GM20000 (cell line): ENCODE measurements around the gene ASB2.

Source experiments
- DNase-seq: peaks from one replicate; pipeline ENCODE4 v3.0.0; 2012; ENCODE audit warnings: low spot score
- TF ChIP-seq, protein P1 (sequence below): IDR thresholded peaks from 2 replicates; pipeline ENCODE4 v1.5.1; 2012; ENCODE audit warnings: mild to moderate bottlenecking, control low read depth; ENCODE audit errors: extremely low read depth, missing control alignments

The ASB2 gene

DNA sequence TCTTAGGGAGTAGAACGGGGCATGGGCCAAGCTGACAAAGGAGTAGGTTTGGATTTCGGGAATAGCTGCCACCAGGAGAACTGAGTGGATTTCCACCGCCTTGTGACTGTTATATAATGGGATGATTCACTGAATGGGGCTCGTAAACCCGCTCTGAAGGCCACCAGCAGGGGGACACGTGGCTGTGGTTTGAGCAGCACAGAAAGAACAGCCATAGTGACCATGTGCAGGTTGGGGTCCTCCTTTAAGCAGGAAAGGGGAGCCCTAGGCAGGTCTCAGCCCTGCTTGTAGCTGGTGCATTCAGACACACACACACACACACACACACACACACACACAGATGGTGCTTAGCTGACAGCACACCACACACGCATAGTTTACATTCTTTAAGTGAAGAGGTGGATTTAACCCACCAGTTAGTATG is 8.6 kb upstream of the ASB2 start:
- no peak for DNase-seq
- TF ChIP-seq, protein P1, sequence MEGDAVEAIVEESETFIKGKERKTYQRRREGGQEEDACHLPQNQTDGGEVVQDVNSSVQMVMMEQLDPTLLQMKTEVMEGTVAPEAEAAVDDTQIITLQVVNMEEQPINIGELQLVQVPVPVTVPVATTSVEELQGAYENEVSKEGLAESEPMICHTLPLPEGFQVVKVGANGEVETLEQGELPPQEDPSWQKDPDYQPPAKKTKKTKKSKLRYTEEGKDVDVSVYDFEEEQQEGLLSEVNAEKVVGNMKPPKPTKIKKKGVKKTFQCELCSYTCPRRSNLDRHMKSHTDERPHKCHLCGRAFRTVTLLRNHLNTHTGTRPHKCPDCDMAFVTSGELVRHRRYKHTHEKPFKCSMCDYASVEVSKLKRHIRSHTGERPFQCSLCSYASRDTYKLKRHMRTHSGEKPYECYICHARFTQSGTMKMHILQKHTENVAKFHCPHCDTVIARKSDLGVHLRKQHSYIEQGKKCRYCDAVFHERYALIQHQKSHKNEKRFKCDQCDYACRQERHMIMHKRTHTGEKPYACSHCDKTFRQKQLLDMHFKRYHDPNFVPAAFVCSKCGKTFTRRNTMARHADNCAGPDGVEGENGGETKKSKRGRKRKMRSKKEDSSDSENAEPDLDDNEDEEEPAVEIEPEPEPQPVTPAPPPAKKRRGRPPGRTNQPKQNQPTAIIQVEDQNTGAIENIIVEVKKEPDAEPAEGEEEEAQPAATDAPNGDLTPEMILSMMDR, result peak; percentile 18

DNA sequence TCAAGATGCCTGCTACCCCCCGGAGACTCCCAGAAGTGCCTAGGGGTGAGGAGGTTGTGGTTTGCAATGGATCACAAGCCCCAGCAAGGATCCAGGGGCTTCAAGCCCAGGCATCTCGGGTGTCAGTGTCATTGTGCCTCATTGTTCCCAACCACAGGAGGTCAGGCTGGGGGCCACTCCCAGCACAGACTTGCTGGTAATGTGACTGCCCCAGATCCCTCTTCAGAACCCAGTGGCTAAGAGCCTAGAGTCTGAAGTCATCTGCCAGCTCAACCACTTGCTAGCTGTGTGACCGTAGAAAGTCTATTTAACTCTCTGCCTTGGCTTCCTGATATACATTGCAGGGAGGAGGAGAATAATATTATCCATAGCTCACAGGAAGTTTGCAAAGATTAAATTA is 7.7 kb upstream of the ASB2 start:
- no peak for DNase-seq
- TF ChIP-seq, protein P1, result no peak

DNA sequence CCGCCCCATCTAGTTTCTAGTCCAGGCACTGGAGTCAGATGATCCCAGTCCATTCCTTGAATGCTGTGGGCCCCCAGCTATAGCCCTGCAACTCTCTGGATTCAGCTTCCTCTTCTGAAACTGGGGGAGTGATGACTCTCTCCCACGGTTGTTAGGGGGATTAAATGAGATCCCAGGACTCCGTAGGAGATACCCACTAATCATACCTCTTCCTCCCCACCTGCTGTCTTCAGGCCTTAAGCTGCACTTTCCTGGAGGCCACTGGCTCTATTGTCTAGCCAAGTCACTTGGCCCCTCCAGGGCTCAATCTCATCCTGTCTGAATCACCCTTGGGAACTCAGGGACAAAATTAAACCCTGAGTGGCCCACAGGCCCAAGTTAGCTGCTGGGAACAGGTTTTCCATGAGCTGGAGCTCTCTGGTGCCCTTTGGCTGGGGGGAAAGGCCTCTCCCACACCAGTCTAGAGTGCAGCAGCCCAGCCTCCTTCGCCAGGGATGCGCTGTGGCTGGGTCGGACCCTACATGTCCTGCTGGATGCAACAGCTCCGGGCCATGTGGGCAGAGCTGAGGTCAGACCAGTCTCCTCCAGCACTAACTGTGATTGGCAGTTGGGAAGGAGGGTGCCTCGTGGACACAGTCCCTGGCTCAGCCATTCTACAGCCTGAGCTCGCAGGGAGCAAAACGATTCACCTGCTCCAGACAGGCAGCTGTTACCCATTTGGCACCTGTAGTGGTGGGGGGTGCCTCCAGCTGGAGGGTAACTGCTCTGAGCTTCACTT is 6.0 kb upstream of the ASB2 start:
- TF ChIP-seq, protein P1, result no peak

DNA sequence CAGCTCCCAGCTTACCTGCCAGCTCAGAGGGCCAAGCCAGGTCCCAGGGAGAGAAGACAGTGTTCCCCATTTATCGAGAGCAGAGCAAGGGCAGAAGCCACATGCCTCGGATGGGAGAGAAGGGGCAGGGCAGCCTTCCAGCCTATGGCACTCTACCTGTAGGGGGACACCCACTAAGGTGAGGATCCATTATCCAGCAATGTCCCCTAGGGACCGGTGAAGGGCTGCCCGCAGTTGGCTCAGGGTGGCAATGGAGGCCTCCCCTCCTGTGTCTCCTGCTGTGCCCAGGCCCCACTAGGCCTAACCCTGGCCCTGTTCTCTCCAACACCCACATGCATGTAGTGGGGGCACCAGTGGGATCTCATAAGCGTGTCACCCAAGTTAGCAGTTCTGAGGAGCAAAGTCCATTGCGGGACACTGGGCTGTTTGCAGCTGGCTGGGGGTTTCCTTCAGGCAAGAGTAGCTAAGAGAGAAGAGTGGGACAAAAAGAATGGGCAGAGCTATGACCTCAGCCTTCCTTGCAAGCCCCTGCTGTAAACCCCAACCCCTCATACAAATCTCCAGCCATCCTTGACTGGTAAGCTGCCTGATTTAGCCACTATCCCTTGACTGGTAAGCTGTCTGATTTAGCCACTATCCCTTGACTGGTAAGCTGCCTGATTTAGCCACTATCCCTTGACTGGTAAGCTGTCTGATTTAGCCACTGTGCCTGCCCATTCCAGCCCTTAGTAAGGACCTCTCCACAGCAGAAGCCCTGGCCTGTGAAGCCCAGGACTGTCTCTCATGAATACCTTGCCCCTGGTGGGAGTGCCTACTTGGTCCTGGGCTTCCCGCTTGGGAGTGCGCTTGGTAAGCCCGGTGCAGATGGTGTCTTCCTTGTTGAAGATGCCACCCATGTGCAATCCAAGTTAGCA is 5.2 kb upstream of the ASB2 start:
- TF ChIP-seq, protein P1, result no peak
- no peak for DNase-seq

More for the DNA sequence above, 6.0 kb upstream of the ASB2 start:
- no peak for DNase-seq

DNA sequence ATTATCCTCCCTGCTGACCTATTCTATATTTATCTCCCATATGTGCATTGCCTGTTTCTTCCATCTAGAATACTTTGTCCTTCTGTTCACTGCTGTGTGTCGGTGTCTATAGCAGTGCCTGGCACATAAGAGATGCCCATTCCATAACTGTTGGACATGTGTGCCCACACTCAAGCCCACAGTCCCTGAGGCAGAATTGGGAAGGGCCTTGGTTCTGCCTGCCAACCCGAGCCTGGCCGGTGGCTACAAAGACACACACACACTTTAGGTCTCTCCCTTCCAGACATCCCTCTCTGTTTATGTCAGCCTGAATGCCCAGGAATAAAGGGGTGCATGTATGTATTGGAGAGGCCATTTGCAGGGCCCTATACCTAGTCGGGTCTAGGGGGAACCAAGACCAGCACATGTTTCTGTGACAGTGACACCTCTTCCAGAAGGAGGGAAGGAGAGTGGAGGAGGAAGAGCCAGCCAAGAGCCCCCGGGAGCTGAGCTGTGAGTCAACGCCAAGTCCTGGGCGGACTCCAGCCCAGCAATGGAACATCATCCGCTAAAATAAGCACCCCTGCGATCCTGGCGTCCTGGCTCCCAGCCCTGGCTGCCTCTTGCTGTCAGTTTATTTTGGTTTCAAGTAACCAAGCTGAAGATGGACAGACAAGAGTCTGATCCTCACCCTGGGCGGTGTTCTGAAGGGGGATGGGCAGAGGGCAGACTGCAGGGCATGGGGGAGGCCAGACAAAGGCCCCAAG is 4.3 kb upstream of the ASB2 start:
- TF ChIP-seq, protein P1, result no peak
- DNase-seq, result no peak

DNA sequence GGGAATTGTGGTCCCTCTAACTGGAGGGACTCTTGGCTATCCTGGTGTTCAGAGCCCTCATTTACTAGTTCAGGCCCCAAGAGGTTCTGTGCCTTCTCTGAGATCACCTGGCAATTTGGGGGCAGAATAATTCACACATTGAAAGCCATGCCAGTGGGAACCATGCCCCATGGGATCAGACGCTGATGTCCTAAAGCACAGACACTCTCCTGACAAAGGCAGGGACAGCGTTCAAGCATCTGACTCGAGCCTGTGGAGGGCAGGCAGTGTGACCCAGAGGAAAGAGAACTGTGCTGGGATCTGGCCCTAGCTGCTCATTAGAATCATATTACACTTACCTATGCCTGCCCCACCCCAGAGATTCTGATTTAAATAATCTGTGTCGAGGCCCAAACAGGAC is 2.4 kb upstream of the ASB2 start:
- TF ChIP-seq, protein P1, result no peak
- no peak for DNase-seq
